ENCODE measurements around the gene DLST.

The DLST gene

GRCh38 chr14:74864198-74864597 lies 17.5 kb upstream of the DLST start:
- Histone ChIP-seq H3K36me3 (ENCODE audit: control insufficient read depth, insufficient read depth, low read length) (no peaks in the 10 kb centered on the region), H3K4me1 (no peaks in the 10 kb centered on the region), H3K79me2 (peaks cover 2% of the 10 kb centered on the region), H2AFZ (no peak overlapping the region), H3K4me2 (ENCODE audit: low read length) (no peak overlapping the region), H3K9ac (no peak overlapping the region), H3K4me3 (ENCODE audit: low read depth, low read length) (no peak overlapping the region), H3K27ac (no peak overlapping the region), H3K27me3 (ENCODE audit: control insufficient read depth, insufficient read depth, low read length) (no peaks in the 10 kb centered on the region), H3K9me3 (ENCODE audit: control insufficient read depth, low read length) (no peaks in the 10 kb centered on the region)
- no peak for TF ChIP-seq CTCF (IDR thresholded peaks at IDR 0.05)

- Histone ChIP-seq H3K9ac (no peak overlapping the region), H2AFZ (no peak overlapping the region), H3K4me2 (ENCODE audit: low read length) (no peak overlapping the region), H3K79me2 (peaks cover 2% of the 10 kb centered on the region), H3K4me1 (no peaks in the 10 kb centered on the region), H3K27me3 (ENCODE audit: control insufficient read depth, insufficient read depth, low read length) (no peaks in the 10 kb centered on the region), H3K9me3 (ENCODE audit: control insufficient read depth, low read length) (no peaks in the 10 kb centered on the region), H3K27ac (no peak overlapping the region), H3K4me3 (ENCODE audit: low read depth, low read length) (no peak overlapping the region), H3K36me3 (ENCODE audit: control insufficient read depth, insufficient read depth, low read length) (no peaks in the 10 kb centered on the region)
- no peak for TF ChIP-seq CTCF (IDR thresholded peaks at IDR 0.05)
Measured at GRCh38 chr14:74865156-74865555, 16.6 kb upstream of the DLST start.

DNA sequence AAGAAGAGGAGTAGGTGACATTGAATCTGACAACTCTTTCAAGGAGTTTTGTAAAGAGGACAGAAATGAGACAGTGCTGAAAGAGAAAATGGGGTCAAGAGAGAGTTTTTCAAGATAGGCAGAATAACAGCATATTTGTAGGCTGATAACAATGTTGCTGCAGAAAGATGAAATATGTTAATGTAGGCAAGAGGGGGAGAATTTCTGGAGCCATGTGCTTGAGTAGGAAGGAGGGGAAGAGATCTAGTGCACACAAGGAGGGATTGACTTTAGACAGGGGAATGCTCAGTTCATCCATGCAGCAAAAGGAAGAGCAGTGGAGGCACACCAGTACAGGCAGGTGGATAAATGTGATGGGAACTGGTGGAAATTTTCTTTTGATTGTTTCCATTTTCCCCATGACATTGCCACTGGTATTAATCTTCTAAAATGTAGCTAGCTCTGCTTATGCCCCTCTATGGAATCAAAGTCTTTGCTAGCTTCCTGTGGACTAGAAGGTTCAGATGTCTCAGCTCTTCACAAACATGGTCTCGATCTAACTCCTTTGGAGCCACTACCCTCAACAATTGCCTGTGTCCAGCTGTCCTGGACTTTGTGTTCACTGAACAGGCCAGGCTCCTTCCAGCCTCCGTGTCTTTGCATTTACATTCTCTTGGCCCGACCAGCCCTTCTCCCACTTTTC lies 14.9 kb upstream of the DLST start:
- Histone ChIP-seq H3K27me3 (ENCODE audit: control insufficient read depth, insufficient read depth, low read length) (no peaks in the 10 kb centered on the region), H3K9ac (no peak overlapping the region), H2AFZ (no peak overlapping the region), H3K4me2 (ENCODE audit: low read length) (no peak overlapping the region), H3K36me3 (ENCODE audit: control insufficient read depth, insufficient read depth, low read length) (no peaks in the 10 kb centered on the region), H3K4me1 (no peaks in the 10 kb centered on the region), H3K9me3 (ENCODE audit: control insufficient read depth, low read length) (no peaks in the 10 kb centered on the region), H3K79me2 (no peaks in the 10 kb centered on the region), H3K27ac (no peak overlapping the region), H3K4me3 (ENCODE audit: low read depth, low read length) (no peak overlapping the region)
- TF ChIP-seq CTCF (IDR thresholded peaks at IDR 0.05) = no peak

GRCh38 chr14:74867673-74868072 lies 14.0 kb upstream of the DLST start:
- H3K79me2 ChIP-seq = no peaks in the 10 kb centered on the region
- H3K36me3 ChIP-seq (ENCODE audit: control insufficient read depth, insufficient read depth, low read length) = no peaks in the 10 kb centered on the region
- no peak overlapping the region for H3K9ac ChIP-seq
- H3K27me3 ChIP-seq (ENCODE audit: control insufficient read depth, insufficient read depth, low read length) = no peaks in the 10 kb centered on the region
- H2AFZ ChIP-seq = no peak overlapping the region
- H3K27ac ChIP-seq = no peak overlapping the region
- H3K4me3 ChIP-seq (ENCODE audit: low read depth, low read length) = no peak overlapping the region
- H3K9me3 ChIP-seq (ENCODE audit: control insufficient read depth, low read length) = no peaks in the 10 kb centered on the region
- H3K4me2 ChIP-seq (ENCODE audit: low read length) = no peak overlapping the region
- no peaks in the 10 kb centered on the region for H3K4me1 ChIP-seq
- TF ChIP-seq CTCF (IDR thresholded peaks at IDR 0.05) = no peak

DNA sequence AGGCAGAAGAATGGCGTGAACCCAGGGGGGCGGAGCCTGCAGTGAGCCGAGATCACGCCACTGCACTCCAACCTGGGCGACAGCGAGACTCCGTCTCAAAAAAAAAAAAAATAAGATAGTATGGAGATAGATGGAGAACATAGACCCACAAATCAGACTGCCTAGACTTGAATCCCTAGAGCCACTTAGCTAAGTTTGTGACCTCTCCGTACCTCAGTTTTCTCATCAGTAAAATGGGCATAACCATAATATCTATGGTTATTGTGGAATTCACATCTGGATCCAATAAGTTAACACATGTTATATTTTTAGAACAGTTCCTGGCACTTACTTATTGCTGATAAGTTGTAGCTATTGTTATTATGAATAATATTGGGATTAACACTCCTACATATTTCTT lies 13.0 kb upstream of the DLST start:
- no peaks in the 10 kb centered on the region for H3K4me1 ChIP-seq
- TF ChIP-seq CTCF (IDR thresholded peaks at IDR 0.05) = no peak

More for the DNA sequence above, 13.0 kb upstream of the DLST start:
- Histone ChIP-seq H3K27ac (no peak overlapping the region), H3K79me2 (no peaks in the 10 kb centered on the region), H3K4me2 (ENCODE audit: low read length) (no peak overlapping the region), H3K4me3 (ENCODE audit: low read depth, low read length) (no peak overlapping the region), H3K27me3 (ENCODE audit: control insufficient read depth, insufficient read depth, low read length) (no peaks in the 10 kb centered on the region), H3K36me3 (ENCODE audit: control insufficient read depth, insufficient read depth, low read length) (no peaks in the 10 kb centered on the region), H3K9ac (no peak overlapping the region), H3K9me3 (ENCODE audit: control insufficient read depth, low read length) (no peaks in the 10 kb centered on the region), H2AFZ (no peak overlapping the region)

Data from parathyroid adenoma (tissue), 2 donors.